Measurements from ENCODE around the gene SOX12.
"Not testable (repeated sequence)": the region's sequence is repeated elsewhere in the genome, so short reads cannot be mapped to it uniquely, and the experiment has no call there.

The SOX12 gene

GRCh38 chr20:367486-367887 lies 42.1 kb downstream of the SOX12 start:
- H3K9ac ChIP-seq (ENCODE audit: low read length), result no peak overlapping the region

GRCh38 chr20:368915-369314 lies 43.6 kb downstream of the SOX12 start:
- Histone ChIP-seq H3K36me3 (ENCODE audit: control insufficient read depth, insufficient read depth, low read length, severe bottlenecking) (no peaks in the 10 kb centered on the region), H3K4me1 (ENCODE audit: control insufficient read depth, insufficient read depth, low read length) (peaks cover 23% of the 10 kb centered on the region), H3K4me3 (ENCODE audit: low read length) (no peak overlapping the region), H3K9me3 (ENCODE audit: control insufficient read depth, low read length) (no peaks in the 10 kb centered on the region), H3K9ac (ENCODE audit: low read length) (no peak overlapping the region), H3K27me3 (replicated peaks; ENCODE audit: control insufficient read depth, insufficient read depth, low read length) (no peaks in the 10 kb centered on the region)
- DNase-seq (ENCODE audit: low read depth), result no peak

More at GRCh38 chr20:367486-367887, 42.1 kb downstream of the SOX12 start:
- H3K4me1 ChIP-seq (ENCODE audit: control insufficient read depth, insufficient read depth, low read length), result peaks cover 21% of the 10 kb centered on the region
- no peaks in the 10 kb centered on the region for H3K36me3 ChIP-seq (ENCODE audit: control insufficient read depth, insufficient read depth, low read length, severe bottlenecking)
- no peak for DNase-seq (ENCODE audit: low read depth)
- no peak overlapping the region for H3K4me3 ChIP-seq (ENCODE audit: low read length)
- H3K9me3 ChIP-seq (ENCODE audit: control insufficient read depth, low read length), result no peaks in the 10 kb centered on the region
- H3K27me3 ChIP-seq (replicated peaks; ENCODE audit: control insufficient read depth, insufficient read depth, low read length), result no peaks in the 10 kb centered on the region

GRCh38 chr20:370151-370600 lies 44.8 kb downstream of the SOX12 start:
- Histone ChIP-seq H3K9ac (ENCODE audit: low read length) (no peak overlapping the region), H3K36me3 (ENCODE audit: control insufficient read depth, insufficient read depth, low read length, severe bottlenecking) (no peaks in the 10 kb centered on the region), H3K27me3 (replicated peaks; ENCODE audit: control insufficient read depth, insufficient read depth, low read length) (no peaks in the 10 kb centered on the region), H3K4me1 (ENCODE audit: control insufficient read depth, insufficient read depth, low read length) (peaks cover 23% of the 10 kb centered on the region), H3K4me3 (ENCODE audit: low read length) (no peak overlapping the region), H3K9me3 (ENCODE audit: control insufficient read depth, low read length) (no peaks in the 10 kb centered on the region)
- no peak for DNase-seq (ENCODE audit: low read depth)

GRCh38 chr20:370977-371754 lies 45.8 kb downstream of the SOX12 start:
- Histone ChIP-seq H3K4me3 (ENCODE audit: low read length) (no peak overlapping the region), H3K36me3 (ENCODE audit: control insufficient read depth, insufficient read depth, low read length, severe bottlenecking) (no peaks in the 10 kb centered on the region), H3K4me1 (ENCODE audit: control insufficient read depth, insufficient read depth, low read length) (peaks cover 23% of the 10 kb centered on the region), H3K27me3 (replicated peaks; ENCODE audit: control insufficient read depth, insufficient read depth, low read length) (no peaks in the 10 kb centered on the region), H3K9me3 (ENCODE audit: control insufficient read depth, low read length) (no peaks in the 10 kb centered on the region), H3K9ac (ENCODE audit: low read length) (no peak overlapping the region)
- DNase-seq (ENCODE audit: low read depth), result no peak

GRCh38 chr20:371755-372542 lies 46.6 kb downstream of the SOX12 start:
- Histone ChIP-seq H3K4me1 (ENCODE audit: control insufficient read depth, insufficient read depth, low read length) (peaks cover 23% of the 10 kb centered on the region), H3K9me3 (ENCODE audit: control insufficient read depth, low read length) (no peaks in the 10 kb centered on the region), H3K36me3 (ENCODE audit: control insufficient read depth, insufficient read depth, low read length, severe bottlenecking) (no peaks in the 10 kb centered on the region), H3K9ac (ENCODE audit: low read length) (peak overlapping the region; percentile 49), H3K27me3 (replicated peaks; ENCODE audit: control insufficient read depth, insufficient read depth, low read length) (no peaks in the 10 kb centered on the region), H3K4me3 (ENCODE audit: low read length) (no peak overlapping the region)
- peak; percentile 97 for DNase-seq (ENCODE audit: low read depth)

- H3K4me1 ChIP-seq (ENCODE audit: control insufficient read depth, insufficient read depth, low read length), result peaks cover 23% of the 10 kb centered on the region
- not testable (repeated sequence) for H3K9ac ChIP-seq (ENCODE audit: low read length); H3K9me3 ChIP-seq (ENCODE audit: control insufficient read depth, low read length); DNase-seq (ENCODE audit: low read depth); H3K27me3 ChIP-seq (replicated peaks; ENCODE audit: control insufficient read depth, insufficient read depth, low read length); H3K36me3 ChIP-seq (ENCODE audit: control insufficient read depth, insufficient read depth, low read length, severe bottlenecking); H3K4me3 ChIP-seq (ENCODE audit: low read length)
Measured at GRCh38 chr20:372543-373082, 47.3 kb downstream of the SOX12 start.

GRCh38 chr20:373171-373890 lies 48.0 kb downstream of the SOX12 start:
- Histone ChIP-seq H3K27me3 (replicated peaks; ENCODE audit: control insufficient read depth, insufficient read depth, low read length) (no peaks in the 10 kb centered on the region), H3K9ac (ENCODE audit: low read length) (no peak overlapping the region), H3K36me3 (ENCODE audit: control insufficient read depth, insufficient read depth, low read length, severe bottlenecking) (no peaks in the 10 kb centered on the region), H3K4me1 (ENCODE audit: control insufficient read depth, insufficient read depth, low read length) (peaks cover 23% of the 10 kb centered on the region), H3K4me3 (ENCODE audit: low read length) (no peak overlapping the region), H3K9me3 (ENCODE audit: control insufficient read depth, low read length) (no peaks in the 10 kb centered on the region)
- DNase-seq (ENCODE audit: low read depth), result peak; percentile 77

GRCh38 chr20:375265-375889 lies 50.0 kb downstream of the SOX12 start:
- Histone ChIP-seq H3K27me3 (replicated peaks; ENCODE audit: control insufficient read depth, insufficient read depth, low read length) (no peaks in the 10 kb centered on the region), H3K9ac (ENCODE audit: low read length) (no peak overlapping the region), H3K4me3 (ENCODE audit: low read length) (no peak overlapping the region), H3K36me3 (ENCODE audit: control insufficient read depth, insufficient read depth, low read length, severe bottlenecking) (no peaks in the 10 kb centered on the region), H3K9me3 (ENCODE audit: control insufficient read depth, low read length) (no peaks in the 10 kb centered on the region), H3K4me1 (ENCODE audit: control insufficient read depth, insufficient read depth, low read length) (peaks cover 23% of the 10 kb centered on the region)
- no peak for DNase-seq (ENCODE audit: low read depth)

- Histone ChIP-seq H3K27me3 (replicated peaks; ENCODE audit: control insufficient read depth, insufficient read depth, low read length) (no peaks in the 10 kb centered on the region), H3K4me1 (ENCODE audit: control insufficient read depth, insufficient read depth, low read length) (peaks cover 23% of the 10 kb centered on the region), H3K4me3 (ENCODE audit: low read length) (no peak overlapping the region), H3K9me3 (ENCODE audit: control insufficient read depth, low read length) (no peaks in the 10 kb centered on the region), H3K9ac (ENCODE audit: low read length) (no peak overlapping the region), H3K36me3 (ENCODE audit: control insufficient read depth, insufficient read depth, low read length, severe bottlenecking) (no peaks in the 10 kb centered on the region)
- no peak for DNase-seq (ENCODE audit: low read depth)
Measured at GRCh38 chr20:376089-376488, 50.7 kb downstream of the SOX12 start.

- DNase-seq (ENCODE audit: low read depth), result no peak
- no peak overlapping the region for H3K4me3 ChIP-seq (ENCODE audit: low read length)
- peaks cover 17% of the 10 kb centered on the region for H3K4me1 ChIP-seq (ENCODE audit: control insufficient read depth, insufficient read depth, low read length)
- H3K9me3 ChIP-seq (ENCODE audit: control insufficient read depth, low read length), result no peaks in the 10 kb centered on the region
- H3K36me3 ChIP-seq (ENCODE audit: control insufficient read depth, insufficient read depth, low read length, severe bottlenecking), result no peaks in the 10 kb centered on the region
- no peaks in the 10 kb centered on the region for H3K27me3 ChIP-seq (replicated peaks; ENCODE audit: control insufficient read depth, insufficient read depth, low read length)
- H3K9ac ChIP-seq (ENCODE audit: low read length), result no peak overlapping the region
Measured at GRCh38 chr20:376750-377149, 51.4 kb downstream of the SOX12 start.

All from adipocyte (in vitro differentiated cells).